HG03066 (cell line): ENCODE measurements around the gene KLF13.

Source experiments
- ATAC-seq: cut with Tn5 transposase; IDR thresholded peaks from one replicate; pipeline ENCODE4 v1.9.1; 2021; ENCODE audit warnings: low read depth; ENCODE audit not compliant: unreplicated experiment

Gene KLF13

DNA sequence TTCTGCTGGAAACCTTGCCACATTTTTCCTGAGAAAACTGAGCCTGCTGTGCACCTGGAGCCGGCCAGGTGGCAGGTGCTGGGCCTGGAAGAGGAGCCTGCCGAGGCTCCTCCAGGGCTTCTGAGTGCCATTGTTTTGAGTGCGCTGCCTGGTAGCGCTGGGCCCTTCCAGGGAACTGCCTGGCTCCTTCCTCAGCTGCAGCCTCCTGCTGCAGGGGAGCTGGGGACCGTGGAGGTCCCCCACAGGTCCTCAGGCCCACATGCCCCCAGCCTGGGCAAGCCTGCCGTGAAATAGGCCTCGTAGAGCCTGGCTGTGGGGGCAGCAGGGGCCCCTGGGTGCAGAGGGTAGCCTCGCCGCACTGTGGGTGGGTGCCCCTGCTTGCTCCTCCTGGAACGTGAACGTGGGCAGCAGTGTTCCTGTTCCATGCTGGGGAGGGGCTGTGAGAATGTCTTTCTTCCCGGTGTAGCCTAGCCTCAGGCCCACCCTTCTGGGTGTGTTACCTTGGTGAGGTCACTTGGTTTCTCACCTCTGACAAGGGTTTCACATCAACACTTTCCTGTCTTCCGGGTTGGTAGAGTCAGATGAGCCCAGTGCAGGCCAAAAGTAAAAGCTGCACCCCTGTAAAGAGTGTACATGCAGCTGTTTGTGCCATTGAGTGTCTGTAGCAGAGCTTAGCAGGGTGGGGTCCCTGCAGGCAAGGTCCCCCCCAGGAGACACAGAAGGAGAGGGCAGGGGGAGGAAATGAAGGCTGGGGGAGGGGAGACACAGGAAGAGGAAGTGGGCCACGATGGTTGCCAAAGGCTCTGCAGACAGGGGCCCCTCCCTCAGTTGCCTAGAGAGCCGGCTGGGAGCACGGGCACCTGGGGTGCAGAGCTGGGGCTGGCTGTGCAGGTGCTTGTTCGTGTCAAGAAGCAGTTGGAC, 34.5 kb downstream of the KLF13 start:
- peak; percentile 65 for ATAC-seq

DNA sequence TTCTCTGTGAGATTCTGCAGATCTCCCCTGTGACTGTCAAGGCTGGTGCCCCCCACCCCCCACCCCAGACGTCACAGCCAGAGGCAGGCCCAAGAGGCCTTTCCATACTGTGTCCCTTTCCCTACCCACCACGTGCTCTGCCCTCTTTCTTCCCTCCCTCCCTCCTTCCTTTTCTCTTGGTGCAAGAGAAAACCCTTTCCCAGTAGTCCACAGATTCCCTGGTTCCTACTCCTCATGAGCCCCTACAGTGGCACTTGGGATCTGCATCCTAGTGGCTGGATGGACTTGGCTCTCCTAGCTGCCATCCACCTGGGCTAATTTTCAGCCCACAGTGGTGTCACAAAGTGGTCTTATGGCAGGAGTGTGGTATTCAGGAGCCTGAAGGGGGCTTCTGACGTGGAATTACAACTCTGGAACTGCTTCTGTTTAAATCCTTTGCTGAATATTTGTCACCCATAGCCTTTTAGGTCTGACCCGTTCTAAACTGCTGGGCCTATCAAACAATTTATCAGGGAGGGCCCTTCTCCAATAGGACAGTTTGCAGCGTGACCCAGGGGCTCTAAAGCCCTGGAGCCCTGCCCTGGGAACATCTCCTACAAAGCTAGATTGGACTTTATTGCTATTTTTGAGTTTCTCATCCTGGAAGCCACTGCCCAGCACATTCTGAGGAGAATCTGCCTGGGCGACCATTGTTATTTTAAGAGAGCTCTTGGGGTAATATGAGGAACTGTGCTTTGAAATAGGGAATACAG, 35.3 kb downstream of the KLF13 start:
- no peak for ATAC-seq

GRCh38 chr15:31362886-31363285, 36.3 kb downstream of the KLF13 start:
- ATAC-seq: no peak

DNA sequence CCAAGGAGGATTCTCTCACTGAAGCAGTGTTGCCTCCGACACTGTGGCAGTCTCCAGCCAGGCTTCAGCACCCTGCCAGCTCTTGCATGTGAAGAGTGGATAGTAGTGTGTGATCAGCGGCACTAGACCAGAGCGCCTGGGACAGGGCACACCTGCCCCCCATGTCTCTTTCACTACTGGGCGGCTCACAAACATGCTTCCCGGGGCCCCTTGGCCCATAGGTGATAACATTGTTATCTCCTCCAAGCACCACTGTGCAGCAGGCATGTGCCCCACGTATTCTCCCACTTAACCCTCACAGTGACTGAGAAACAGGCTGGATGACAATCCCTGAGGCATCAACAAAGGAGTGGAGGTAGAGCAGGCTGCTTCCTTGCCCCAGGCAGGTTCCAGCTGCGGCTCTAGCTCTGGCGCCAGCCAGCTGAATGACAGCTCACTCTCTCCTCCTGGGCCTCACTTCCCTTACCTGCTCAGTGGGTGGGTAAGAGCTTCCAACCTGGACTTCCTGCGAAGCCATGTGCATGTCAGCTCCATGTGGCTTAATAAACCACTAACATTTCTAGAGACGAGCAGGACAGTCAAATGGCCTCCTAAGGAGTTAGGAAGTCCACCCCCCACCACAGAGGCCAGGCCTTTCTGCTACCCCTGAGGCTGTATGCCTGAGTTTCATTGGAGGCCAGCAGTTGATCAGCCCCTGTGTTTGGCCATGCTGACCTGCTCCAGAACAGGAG, 37.8 kb downstream of the KLF13 start:
- no peak for ATAC-seq

GRCh38 chr15:31365032-31365654, 38.5 kb downstream of the KLF13 start:
- ATAC-seq: no peak

DNA sequence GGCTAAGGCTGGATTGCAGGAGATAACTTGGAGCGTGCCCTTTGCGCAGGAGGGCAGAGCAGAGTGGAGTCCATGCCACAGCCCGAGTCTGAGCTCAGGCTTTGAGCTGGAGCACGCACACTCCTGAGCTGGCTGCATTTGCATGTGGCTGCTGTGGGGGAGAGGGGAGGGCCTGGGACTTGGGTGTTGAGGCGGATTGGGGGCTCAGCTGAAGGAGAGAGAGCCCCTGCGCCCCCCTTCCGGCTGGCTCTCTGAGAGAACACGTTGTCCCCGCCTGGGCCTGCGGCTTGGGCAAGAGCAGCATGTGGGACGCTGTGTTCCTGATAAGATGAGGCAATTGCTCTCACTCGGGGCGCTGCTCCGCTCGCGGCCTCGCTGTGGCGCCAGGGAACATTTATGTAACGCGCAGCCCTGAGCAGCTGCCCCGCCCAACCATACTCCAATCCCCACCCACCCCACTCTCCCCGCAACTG, 39.1 kb downstream of the KLF13 start:
- peak; percentile 41 for ATAC-seq

GRCh38 chr15:31366169-31366734, 39.6 kb downstream of the KLF13 start:
- ATAC-seq: no peak

GRCh38 chr15:31367021-31367729, 40.5 kb downstream of the KLF13 start:
- no peak for ATAC-seq

- ATAC-seq: no peak
These were observed 41.2 kb downstream of the KLF13 start for GRCh38 chr15:31367730-31368344.

GRCh38 chr15:31369727-31370126, 43.1 kb downstream of the KLF13 start:
- no peak for ATAC-seq

GRCh38 chr15:31371520-31372240, 45.0 kb downstream of the KLF13 start:
- no peak for ATAC-seq

GRCh38 chr15:31372635-31373091, 46.0 kb downstream of the KLF13 start:
- no peak for ATAC-seq

GRCh38 chr15:31373096-31373865, 46.6 kb downstream of the KLF13 start:
- ATAC-seq: no peak

- ATAC-seq: no peak
These were observed 47.3 kb downstream of the KLF13 start for GRCh38 chr15:31373970-31374369.

GRCh38 chr15:31374489-31374888, 47.9 kb downstream of the KLF13 start:
- no peak for ATAC-seq

DNA sequence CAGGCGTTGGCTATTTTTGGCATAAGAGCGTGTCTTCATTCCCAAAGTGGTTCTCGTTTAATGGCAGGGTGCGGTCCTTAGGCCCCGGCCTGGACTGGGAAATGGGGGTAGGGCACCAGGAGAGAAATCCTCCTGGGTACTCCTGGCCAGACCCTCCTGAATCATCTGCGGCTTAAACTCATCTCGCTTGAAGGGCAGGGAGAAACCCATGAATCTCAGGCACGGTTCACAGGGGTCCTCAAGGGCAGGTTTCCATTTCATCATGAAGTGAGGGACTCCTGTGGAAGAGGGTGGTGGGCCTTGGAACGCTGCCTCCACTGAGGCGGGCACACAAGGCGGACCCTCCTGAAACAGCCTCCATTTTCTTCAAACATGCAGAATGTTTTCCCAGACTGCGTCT, 48.4 kb downstream of the KLF13 start:
- ATAC-seq: no peak

GRCh38 chr15:31375772-31376171, 49.1 kb downstream of the KLF13 start:
- ATAC-seq: no peak

DNA sequence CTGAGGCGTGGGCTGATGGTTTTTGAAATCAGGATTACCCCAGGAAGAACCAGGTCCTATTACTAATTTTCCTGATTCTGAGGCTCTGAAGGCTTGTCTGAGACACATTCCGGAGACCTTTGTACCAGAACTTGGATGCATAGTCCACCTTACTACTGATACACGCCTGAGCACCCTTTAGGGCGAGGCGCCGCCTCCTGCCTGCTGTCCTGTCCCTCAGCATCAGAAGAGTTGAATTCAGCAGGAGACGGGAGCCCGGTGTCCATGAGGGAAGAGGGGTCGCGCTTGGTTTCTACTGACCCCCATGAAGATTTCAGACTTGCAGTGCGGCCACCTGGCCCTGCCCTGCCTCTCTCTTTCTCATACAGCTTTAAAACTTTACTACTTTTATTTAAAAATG, 49.9 kb downstream of the KLF13 start:
- ATAC-seq: no peak
